Measurements from ENCODE around the gene PSMC1. TPM values are rescaled to one million over a fixed set of nuclear protein-coding genes. Genes with fewer than 3 reads are reported as not detected.

The PSMC1 gene
- total RNA-seq, 4 donors from 2014 or later = 38.2 to 142 (median 53.8) TPM

- Histone ChIP-seq H3K4me1 (no peaks in the 10 kb centered on the region), H3K27me3 (no peaks in the 10 kb centered on the region), H3K4me3 (no peak overlapping the region), H3K27ac (no peak overlapping the region), H3K36me3 (no peaks in the 10 kb centered on the region), H3K9me3 (no peaks in the 10 kb centered on the region)
- intact Hi-C loops (cut with DNase I; ENCODE audit: low total_unique reads) = no loop called here
- DNase-seq = no peak
- no peak for TF ChIP-seq POLR2A (IDR thresholded peaks at IDR 0.05)
- TF ChIP-seq CTCF (IDR thresholded peaks at IDR 0.05) = no peak
These were observed 20.5 kb downstream of the PSMC1 start for GRCh38 chr14:90276646-90277367.

GRCh38 chr14:90277581-90278198 lies 21.3 kb downstream of the PSMC1 start:
- no peak for DNase-seq

GRCh38 chr14:90278199-90279175 lies 22.1 kb downstream of the PSMC1 start:
- no peaks in the 10 kb centered on the region for H3K9me3 ChIP-seq
- no peaks in the 10 kb centered on the region for H3K36me3 ChIP-seq

More at GRCh38 chr14:90277581-90278198, 21.3 kb downstream of the PSMC1 start:
- no peak overlapping the region for H3K4me3 ChIP-seq
- no peaks in the 10 kb centered on the region for H3K27me3 ChIP-seq
- no peak for TF ChIP-seq POLR2A (IDR thresholded peaks at IDR 0.05)
- TF ChIP-seq CTCF (IDR thresholded peaks at IDR 0.05) = no peak
- no peaks in the 10 kb centered on the region for H3K4me1 ChIP-seq
- H3K36me3 ChIP-seq = no peaks in the 10 kb centered on the region
- no peak overlapping the region for H3K27ac ChIP-seq
- no peaks in the 10 kb centered on the region for H3K9me3 ChIP-seq
- intact Hi-C loops (cut with DNase I; ENCODE audit: low total_unique reads) = no loop called here

GRCh38 chr14:90280096-90280495 lies 23.7 kb downstream of the PSMC1 start:
- H3K27me3 ChIP-seq = no peaks in the 10 kb centered on the region
- no peaks in the 10 kb centered on the region for H3K36me3 ChIP-seq

More at GRCh38 chr14:90278199-90279175, 22.1 kb downstream of the PSMC1 start:
- TF ChIP-seq POLR2A (IDR thresholded peaks at IDR 0.05) (no peak), CTCF (IDR thresholded peaks at IDR 0.05) (no peak)
- H3K4me1 ChIP-seq = no peaks in the 10 kb centered on the region
- intact Hi-C loops (cut with DNase I; ENCODE audit: low total_unique reads) = no loop called here
- H3K27ac ChIP-seq = no peak overlapping the region
- no peaks in the 10 kb centered on the region for H3K27me3 ChIP-seq
- no peak for DNase-seq
- no peak overlapping the region for H3K4me3 ChIP-seq

More at GRCh38 chr14:90280096-90280495, 23.7 kb downstream of the PSMC1 start:
- Histone ChIP-seq H3K9me3 (no peaks in the 10 kb centered on the region), H3K4me3 (no peak overlapping the region), H3K27ac (no peak overlapping the region), H3K4me1 (no peaks in the 10 kb centered on the region)
- TF ChIP-seq CTCF (IDR thresholded peaks at IDR 0.05) (no peak), POLR2A (IDR thresholded peaks at IDR 0.05) (no peak)
- intact Hi-C loops (cut with DNase I; ENCODE audit: low total_unique reads) = loop anchor here (5.0 kb wide), 1 partner anchor 127 kb away; no protein-coding TSS in a partner anchor
- DNase-seq = no peak
